Measurements from ENCODE around the gene ADARB2. TPM values are rescaled to one million over a fixed set of nuclear protein-coding genes. Genes with fewer than 3 reads are reported as not detected.

Gene ADARB2
- total RNA-seq, 4 donors from 2014 or later, result 0.80 to 4.9 (median 2.3) TPM

GRCh38 chr10:1477578-1477977, 259.7 kb downstream of the ADARB2 start:
- Histone ChIP-seq H3K4me3 (no peak overlapping the region), H3K27ac (no peak overlapping the region), H3K36me3 (no peaks in the 10 kb centered on the region), H3K4me1 (no peaks in the 10 kb centered on the region), H3K27me3 (no peaks in the 10 kb centered on the region), H3K9me3 (no peaks in the 10 kb centered on the region)
- in situ Hi-C loops (cut with MboI; ENCODE audit: low pct_ligation_motif_present in 1 of 4, low pct_unique_long_range_greater_than_20kb in 1 of 4, low sequenced_read_pairs in 3 of 4) (no loop called here), intact Hi-C loops (cut with DNase I; ENCODE audit: low total_unique reads) (no loop called here)
- DNase-seq, result no peak
- no peak for TF ChIP-seq POLR2A (IDR thresholded peaks at IDR 0.05)
- TF ChIP-seq, protein P1, sequence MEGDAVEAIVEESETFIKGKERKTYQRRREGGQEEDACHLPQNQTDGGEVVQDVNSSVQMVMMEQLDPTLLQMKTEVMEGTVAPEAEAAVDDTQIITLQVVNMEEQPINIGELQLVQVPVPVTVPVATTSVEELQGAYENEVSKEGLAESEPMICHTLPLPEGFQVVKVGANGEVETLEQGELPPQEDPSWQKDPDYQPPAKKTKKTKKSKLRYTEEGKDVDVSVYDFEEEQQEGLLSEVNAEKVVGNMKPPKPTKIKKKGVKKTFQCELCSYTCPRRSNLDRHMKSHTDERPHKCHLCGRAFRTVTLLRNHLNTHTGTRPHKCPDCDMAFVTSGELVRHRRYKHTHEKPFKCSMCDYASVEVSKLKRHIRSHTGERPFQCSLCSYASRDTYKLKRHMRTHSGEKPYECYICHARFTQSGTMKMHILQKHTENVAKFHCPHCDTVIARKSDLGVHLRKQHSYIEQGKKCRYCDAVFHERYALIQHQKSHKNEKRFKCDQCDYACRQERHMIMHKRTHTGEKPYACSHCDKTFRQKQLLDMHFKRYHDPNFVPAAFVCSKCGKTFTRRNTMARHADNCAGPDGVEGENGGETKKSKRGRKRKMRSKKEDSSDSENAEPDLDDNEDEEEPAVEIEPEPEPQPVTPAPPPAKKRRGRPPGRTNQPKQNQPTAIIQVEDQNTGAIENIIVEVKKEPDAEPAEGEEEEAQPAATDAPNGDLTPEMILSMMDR (IDR thresholded peaks at IDR 0.05), result no peak
- no peak for TF ChIP-seq POLR2AphosphoS5 (IDR thresholded peaks at IDR 0.05)
- TF ChIP-seq EP300 (IDR thresholded peaks at IDR 0.05; ENCODE audit: low read depth), result no peak
- 89 to 100% methylated on average over 1 to 9 of the region's 9 CpGs for WGBS, 2 donors (ENCODE audit: low coverage in 1 of 2)

GRCh38 chr10:1476455-1476803, 260.9 kb downstream of the ADARB2 start:
- no peaks in the 10 kb centered on the region for H3K27me3 ChIP-seq

GRCh38 chr10:1475771-1476454, 261.4 kb downstream of the ADARB2 start:
- no peak overlapping the region for H3K27ac ChIP-seq
- in situ Hi-C loops (cut with MboI; ENCODE audit: low pct_ligation_motif_present in 1 of 4, low pct_unique_long_range_greater_than_20kb in 1 of 4, low sequenced_read_pairs in 3 of 4), result no loop called here
- intact Hi-C loops (cut with DNase I; ENCODE audit: low total_unique reads), result no loop called here
- no peaks in the 10 kb centered on the region for H3K27me3 ChIP-seq
- H3K36me3 ChIP-seq, result no peaks in the 10 kb centered on the region
- H3K4me1 ChIP-seq, result no peaks in the 10 kb centered on the region
- no peak for DNase-seq
- H3K4me3 ChIP-seq, result no peak overlapping the region
- WGBS, 2 donors (ENCODE audit: low coverage in 1 of 2), result 0 to 14% methylated on average over 2 to 6 of the region's 6 CpGs
- no peaks in the 10 kb centered on the region for H3K9me3 ChIP-seq
- TF ChIP-seq EP300 (IDR thresholded peaks at IDR 0.05; ENCODE audit: low read depth) (no peak), POLR2AphosphoS5 (IDR thresholded peaks at IDR 0.05) (no peak), POLR2A (IDR thresholded peaks at IDR 0.05) (no peak)
- TF ChIP-seq, protein P1 (IDR thresholded peaks at IDR 0.05), result no peak

More at GRCh38 chr10:1476455-1476803, 260.9 kb downstream of the ADARB2 start:
- WGBS, 2 donors (ENCODE audit: low coverage in 1 of 2), result 47% methylated on average over 13 of the region's 13 CpGs; no CpG with 5 or more reads in 1 of the 2 donors
- no peaks in the 10 kb centered on the region for H3K4me1 ChIP-seq
- H3K4me3 ChIP-seq, result no peak overlapping the region
- in situ Hi-C loops (cut with MboI; ENCODE audit: low pct_ligation_motif_present in 1 of 4, low pct_unique_long_range_greater_than_20kb in 1 of 4, low sequenced_read_pairs in 3 of 4), result no loop called here
- no peak for DNase-seq
- TF ChIP-seq POLR2AphosphoS5 (IDR thresholded peaks at IDR 0.05), result no peak
- no peak for TF ChIP-seq POLR2A (IDR thresholded peaks at IDR 0.05)
- no peak for TF ChIP-seq EP300 (IDR thresholded peaks at IDR 0.05; ENCODE audit: low read depth)
- TF ChIP-seq, protein P1 (IDR thresholded peaks at IDR 0.05), result no peak
- no peaks in the 10 kb centered on the region for H3K36me3 ChIP-seq
- no peaks in the 10 kb centered on the region for H3K9me3 ChIP-seq
- intact Hi-C loops (cut with DNase I; ENCODE audit: low total_unique reads), result no loop called here
- no peak overlapping the region for H3K27ac ChIP-seq

DNA sequence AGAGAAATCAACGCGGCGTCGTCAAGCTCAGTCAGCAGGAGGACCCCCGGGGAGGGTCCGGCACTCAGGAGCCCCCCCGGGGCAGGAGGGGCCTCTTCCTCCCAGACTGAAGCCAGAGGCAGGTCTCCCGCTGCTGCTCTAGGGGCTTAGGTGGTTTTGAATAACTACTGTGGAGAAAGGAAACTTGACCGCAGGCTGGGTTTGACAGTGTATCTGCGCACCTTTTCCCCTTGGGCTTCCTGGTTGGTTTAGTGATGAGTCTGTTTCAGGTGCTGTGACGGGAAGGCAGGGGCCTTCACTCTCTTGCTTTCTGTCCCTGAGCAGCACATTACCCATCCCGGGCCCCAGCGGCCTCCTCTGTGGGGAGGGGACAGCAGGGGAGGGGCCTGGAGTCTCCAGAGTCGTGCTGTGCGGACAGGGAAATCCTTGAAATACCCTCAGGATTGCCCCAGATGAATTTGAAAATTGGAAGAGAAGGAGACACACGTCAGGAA, 262.2 kb downstream of the ADARB2 start:
- Histone ChIP-seq H3K4me3 (no peak overlapping the region), H3K36me3 (no peaks in the 10 kb centered on the region), H3K9me3 (no peaks in the 10 kb centered on the region), H3K27me3 (no peaks in the 10 kb centered on the region), H3K27ac (no peak overlapping the region), H3K4me1 (no peaks in the 10 kb centered on the region)
- in situ Hi-C loops (cut with MboI; ENCODE audit: low pct_ligation_motif_present in 1 of 4, low pct_unique_long_range_greater_than_20kb in 1 of 4, low sequenced_read_pairs in 3 of 4), result no loop called here
- TF ChIP-seq EP300 (IDR thresholded peaks at IDR 0.05; ENCODE audit: low read depth), result no peak
- TF ChIP-seq, protein P1 (IDR thresholded peaks at IDR 0.05), result no peak
- TF ChIP-seq POLR2A (IDR thresholded peaks at IDR 0.05), result no peak
- no peak for TF ChIP-seq POLR2AphosphoS5 (IDR thresholded peaks at IDR 0.05)
- intact Hi-C loops (cut with DNase I; ENCODE audit: low total_unique reads), result no loop called here
- 43 to 54% methylated on average over 1 to 16 of the region's 16 CpGs for WGBS, 2 donors (ENCODE audit: low coverage in 1 of 2)
- DNase-seq, result no peak
